H1 (cell line): ENCODE data around the gene DAZAP1. TPM values are rescaled to one million over a fixed set of nuclear protein-coding genes. Genes with fewer than 3 reads are reported as not detected.

Experiments used
- CTCF ChIA-PET: fragments of 300-600 bp; sonication (Branson Sonifier 250); formaldehyde crosslinking; loops from one replicate; lab custom pipeline; 2021; ENCODE audit not compliant: partially characterized antibody; lab: Charles Lee
- POLR2A ChIA-PET: fragments of 300-600 bp; sonication (Branson Sonifier 250); formaldehyde crosslinking; loops from one replicate; lab custom pipeline; 2021; ENCODE audit warnings: inconsistent platforms; ENCODE audit not compliant: partially characterized antibody; lab: Charles Lee
- DNase-seq, 2 experiments: peaks; one replicate each; pipeline versions ENCODE4 v3.0.0 to v3.0.0-alpha.2; 2010 to 2022; ENCODE audit warnings: low spot score in 2 of 2, low read depth in 1 of 2, mixed read lengths in 1 of 2
- FAIRE-seq: peaks from 2 replicates; lab custom pipeline; 2011; peaks lifted over from hg19 to GRCh38; lab: Jason Lieb, UNC
- H2AFZ ChIP-seq: 2 replicates; pipeline ENCODE4 v1.8.1; 2012; ENCODE audit warnings: low read length, inconsistent platforms
- H2AK5ac ChIP-seq: 2 replicates; pipeline ENCODE4 v1.6.1; 2013; ENCODE audit warnings: low read depth, low read length
- H2BK120ac ChIP-seq: replicated peaks from 2 replicates; pipeline ENCODE3; 2013; ENCODE audit warnings: low read depth, low read length, inconsistent platforms
- H2BK12ac ChIP-seq: 2 replicates; pipeline ENCODE4 v1.6.1; 2013; ENCODE audit warnings: low read depth, low read length
- H2BK15ac ChIP-seq: 2 replicates; pipeline ENCODE4 v1.6.1; 2013; ENCODE audit warnings: low read length
- H2BK20ac ChIP-seq: 2 replicates; pipeline ENCODE4 v1.6.1; 2013; ENCODE audit warnings: low read length
- H2BK5ac ChIP-seq: 2 replicates; pipeline ENCODE4 v1.6.1; 2013; ENCODE audit warnings: low read depth, low read length
- H3K14ac ChIP-seq: 2 replicates; pipeline ENCODE4 v1.6.1; 2013; ENCODE audit warnings: inconsistent platforms; ENCODE audit not compliant: insufficient read length
- H3K18ac ChIP-seq: 2 replicates; pipeline ENCODE4 v1.6.1; 2013; ENCODE audit warnings: low read length; ENCODE audit errors: extremely low read depth
- H3K23ac ChIP-seq: 2 replicates; pipeline ENCODE4 v1.6.1; 2013; ENCODE audit warnings: inconsistent platforms; ENCODE audit not compliant: insufficient read length
- H3K23me2 ChIP-seq: 2 replicates; pipeline ENCODE4 v1.6.1; 2013; ENCODE audit warnings: low read depth, low read length
- H3K27ac ChIP-seq: 2 replicates; pipeline ENCODE4 v1.6.1; 2011; ENCODE audit warnings: low read depth, low read length, inconsistent platforms
- H3K27me3 ChIP-seq, 4 experiments: replicated peaks in 1 of 4; 1 replicate in 1 of 4; 2 replicates in 3 of 4; pipeline versions ENCODE4 v1.6.1 to v1.8.1; 2011 to 2013; ENCODE audit warnings: low read length in 3 of 4, mild to moderate bottlenecking in 3 of 4, inconsistent platforms in 2 of 4, mixed read lengths in 2 of 4, moderate library complexity in 1 of 4; ENCODE audit not compliant: control insufficient read depth in 3 of 4, insufficient read depth in 3 of 4; ENCODE audit errors: extremely low read depth in 1 of 4
- H3K36me3 ChIP-seq, 4 experiments: 2 replicates each; pipeline versions ENCODE4 v1.6.1 to v1.8.1; 2011 to 2013; ENCODE audit warnings: mild to moderate bottlenecking in 4 of 4, low read length in 3 of 4, moderate library complexity in 2 of 4, control low read depth in 1 of 4, inconsistent platforms in 1 of 4; ENCODE audit not compliant: insufficient read depth in 4 of 4, control insufficient read depth in 2 of 4
- H3K4ac ChIP-seq: replicated peaks from 2 replicates; pipeline ENCODE3; 2013; ENCODE audit warnings: low read length, low read depth, mixed read lengths, inconsistent platforms; ENCODE audit not compliant: insufficient read length
- H3K4me1 ChIP-seq, 4 experiments: replicated peaks in 1 of 4; 1 replicate in 1 of 4; 2 replicates in 3 of 4; pipeline versions ENCODE4 v1.6.1 to v1.8.1; 2011 to 2013; ENCODE audit warnings: low read length in 3 of 4, inconsistent platforms in 2 of 4, mixed read lengths in 1 of 4; ENCODE audit not compliant: insufficient read depth in 4 of 4, control insufficient read depth in 3 of 4
- H3K4me2 ChIP-seq, 2 experiments: 2 replicates each; pipeline versions ENCODE4 v1.6.1 to v1.8.1; 2011 to 2013; ENCODE audit warnings: low read depth in 2 of 2, low read length in 2 of 2, control low read depth in 1 of 2, inconsistent platforms in 1 of 2, mild to moderate bottlenecking in 1 of 2; ENCODE audit not compliant: insufficient read depth in 1 of 2
- H3K4me3 ChIP-seq, 4 experiments: fragments of 200-600, 300-600 bp in 1 of 4; sonication (generic), shearing (Covaris generic), sonication (Bioruptor Twin) in 1 of 4; 2 replicates each; pipeline versions ENCODE4 v1.5.1 to v1.8.1; 2011 to 2016; ENCODE audit warnings: low read length in 4 of 4, low read depth in 3 of 4, control low read depth in 2 of 4, inconsistent platforms in 2 of 4, mild to moderate bottlenecking in 2 of 4, mixed read lengths in 1 of 4, moderate library complexity in 1 of 4; ENCODE audit not compliant: insufficient read depth in 2 of 4; ENCODE audit errors: extremely low read depth in 1 of 4
- H3K56ac ChIP-seq: replicated peaks from 2 replicates; pipeline ENCODE3; 2013; ENCODE audit warnings: low read depth, mild to moderate bottlenecking, mixed read lengths, low read length, inconsistent platforms; ENCODE audit not compliant: insufficient read length
- H3K79me1 ChIP-seq: 2 replicates; pipeline ENCODE4 v1.6.1; 2013; ENCODE audit warnings: low read depth, low read length, control low read depth
- H3K79me2 ChIP-seq, 2 experiments: 2 replicates each; pipeline versions ENCODE4 v1.6.1 to v1.8.1; 2012 to 2013; ENCODE audit warnings: low read length in 2 of 2, mild to moderate bottlenecking in 2 of 2, inconsistent platforms in 1 of 2; ENCODE audit not compliant: insufficient read depth in 2 of 2, control insufficient read depth in 1 of 2
- H3K9ac ChIP-seq, 4 experiments: replicated peaks in 1 of 4; 1 replicate in 1 of 4; 2 replicates in 3 of 4; pipeline versions ENCODE4 v1.6.1 to v1.8.1; 2011 to 2013; ENCODE audit warnings: low read depth in 3 of 4, low read length in 3 of 4, control low read depth in 2 of 4, mild to moderate bottlenecking in 2 of 4, moderate library complexity in 2 of 4, inconsistent platforms in 1 of 4; ENCODE audit errors: extremely low read depth in 1 of 4
- H3K9me3 ChIP-seq, 2 experiments: 2 replicates each; pipeline versions ENCODE4 v1.6.1 to v1.8.1; 2012 to 2013; ENCODE audit warnings: mild to moderate bottlenecking in 2 of 2, moderate library complexity in 2 of 2, control low read depth in 1 of 2, inconsistent platforms in 1 of 2, low read depth in 1 of 2, low read length in 1 of 2, mixed read lengths in 1 of 2; ENCODE audit not compliant: insufficient read depth in 2 of 2
- H4K20me1 ChIP-seq, 2 experiments: replicated peaks in 1 of 2; 2 replicates each; pipeline versions ENCODE3 to v1.8.1; 2011 to 2013; ENCODE audit warnings: inconsistent platforms in 2 of 2, low read length in 2 of 2, mild to moderate bottlenecking in 1 of 2; ENCODE audit not compliant: insufficient read depth in 2 of 2, control insufficient read depth in 1 of 2
- H4K5ac ChIP-seq: 2 replicates; pipeline ENCODE4 v1.6.1; 2013; ENCODE audit warnings: low read length, low read depth, mixed read lengths, inconsistent platforms; ENCODE audit not compliant: insufficient read length
- H4K8ac ChIP-seq: 2 replicates; pipeline ENCODE4 v1.8.0; 2013; ENCODE audit warnings: mild to moderate bottlenecking, moderate library complexity, low read length, inconsistent platforms; ENCODE audit not compliant: insufficient read depth; ENCODE audit errors: extremely low read depth
- H4K91ac ChIP-seq: replicated peaks from 2 replicates; pipeline ENCODE3; 2013; ENCODE audit warnings: low read length, mixed read lengths, inconsistent platforms; ENCODE audit not compliant: insufficient read length
- KDM1A ChIP-seq: fragments of 200-600, 300-600 bp; sonication (generic); IDR thresholded peaks from 2 replicates; pipeline ENCODE4 v1.7.1; 2016; ENCODE audit warnings: mild to moderate bottlenecking, low read length, borderline replicate concordance
- RAD21 ChIP-seq, 2 experiments: IDR thresholded peaks in 1 of 2; conservative IDR thresholded peaks in 1 of 2; 2 replicates each; pipeline ENCODE4 v1.6.1; 2011; ENCODE audit warnings: low read depth in 2 of 2, low read length in 2 of 2, improper control_type of control experiment in 1 of 2, inconsistent platforms in 1 of 2, mild to moderate bottlenecking in 1 of 2, moderate library complexity in 1 of 2
- WGBS, 2 experiments: shearing (Covaris generic) in 1 of 2; methylation state at CpG; one replicate each; pipeline versions ENCODE4 v1.1.6 to v1.1.7; 2013 to 2015; ENCODE audit warnings: low lambda C conversion rate in 2 of 2, mixed read lengths in 2 of 2, inconsistent platforms in 1 of 2, low coverage in 1 of 2, missing lambda C conversion rate in 1 of 2; ENCODE audit not compliant: insufficient replicate concordance in 2 of 2, insufficient coverage in 1 of 2, insufficient read length in 1 of 2; ENCODE audit errors: extremely low coverage in 1 of 2, missing lambda C conversion rate in 1 of 2; 5-methylcytosine and 5-hydroxymethylcytosine counted together
- polyA plus RNA-seq, 7 experiments: library from polyadenylated mRNA; depleted of rRNA in 3 of 7; stranded (reverse) in 5 of 7; unstranded in 2 of 7; fragments of >200 nt in 5 of 7; fragments of 200-250 nt in 2 of 7; gene quantifications; 1 replicate in 5 of 7; 2 replicates in 1 of 7; 4 replicates in 1 of 7; pipeline versions ENCODE4 v1.2.1 to v1.2.3, GENCODE V29; 2011 to 2013; ENCODE audit warnings: missing spikeins in 2 of 7, mixed read lengths in 2 of 7
- total RNA-seq: library from RNA; stranded (reverse); fragmentation: NEBNext Ultra II Directional; extraction: Animal tissue kit (Norgen Biotek cat#: 25700); gene quantifications from 2 replicates; pipeline ENCODE4 v1.2.1, GENCODE V29; 2021
- TF ChIP-seq, protein P1 (sequence below), 3 experiments: IDR thresholded peaks; 1 replicate in 2 of 3; 2 replicates in 1 of 3; pipeline versions ENCODE4 v1.5.1 to v1.6.1; 2011; ENCODE audit warnings: low read length in 3 of 3, mild to moderate bottlenecking in 3 of 3, inconsistent platforms in 2 of 3, low read depth in 1 of 3, moderate library complexity in 1 of 3; ENCODE audit not compliant: insufficient read depth in 1 of 3; ENCODE audit errors: control extremely low read depth in 1 of 3

The DAZAP1 gene
- total and polyA plus RNA-seq, 2 of the 8 experiments (the other 6 are each of a cell fraction or from before 2014, with no cell fraction given) = 79.6 to 341 TPM

DNA sequence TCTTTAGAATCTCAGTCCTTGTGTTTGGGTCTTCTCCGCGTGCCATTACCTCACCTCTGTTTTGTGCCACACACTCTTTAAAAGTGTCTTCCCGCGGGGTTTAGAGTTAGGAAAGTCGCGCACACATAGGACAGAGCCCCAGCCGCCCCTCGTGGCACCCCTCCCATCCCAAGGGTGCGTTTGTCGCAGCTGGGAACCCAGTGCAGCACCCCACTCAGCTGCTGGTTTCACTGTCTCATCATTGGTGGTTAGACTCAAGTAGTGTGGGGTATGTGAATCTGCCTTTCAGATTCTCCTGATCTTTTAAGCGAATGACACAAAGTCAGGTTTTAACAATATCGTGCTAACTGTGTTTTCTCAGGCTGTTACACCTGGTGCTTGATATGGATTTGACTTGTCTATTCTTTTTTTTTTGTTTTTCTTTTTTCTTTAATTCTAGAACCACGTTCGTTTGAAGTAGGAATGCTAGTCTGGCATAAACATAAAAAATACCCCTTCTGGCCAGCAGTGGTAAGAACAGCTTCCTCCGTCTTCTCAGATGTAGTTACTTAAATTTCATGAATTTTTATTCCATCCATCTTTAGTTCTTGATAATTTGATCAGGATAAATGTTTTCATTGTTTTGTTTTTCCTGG lies 43.2 kb upstream of the DAZAP1 start:
- H4K5ac ChIP-seq = no peak overlapping the region
- no peak overlapping the region for H2BK20ac ChIP-seq
- no peak overlapping the region for H3K18ac ChIP-seq
- no peak overlapping the region for H4K91ac ChIP-seq
- peaks cover 0 to 6% of the 10 kb centered on the region in 2 experiments; a peak in 1 of 4 replicates for H3K79me2 ChIP-seq
- no peak overlapping the region for H3K4me3 ChIP-seq
- H2BK12ac ChIP-seq = no peak overlapping the region
- peaks cover 0 to 4% (median 2%) of the 10 kb centered on the region in 4 experiments; a peak in 2 of 7 replicates for H3K4me1 ChIP-seq
- 90% methylated on average over 15 of the region's 15 CpGs; no CpG with 5 or more reads in 1 of the 2 experiments for WGBS, 2 experiments
- H3K23ac ChIP-seq = no peak overlapping the region
- no peak overlapping the region for H3K56ac ChIP-seq
- no peak overlapping the region for H3K27ac ChIP-seq
- H4K8ac ChIP-seq = no peak overlapping the region
- ChIA-PET POLR2A (interaction anchor here (0.7 to 1.8 kb wide), 6 partner anchors 8 to 91 kb away, joined by 3 to 5 read pairs (median 4); partner anchors contain the start of gene FAM174C), CTCF (interaction anchor here (0.6 to 1.6 kb wide), 8 partner anchors 9 to 275 kb away, joined by 3 to 7 read pairs (median 4); no protein-coding TSS in a partner anchor)
- H3K14ac ChIP-seq = no peak overlapping the region
- no peak for DNase-seq
- no peak overlapping the region for H2BK120ac ChIP-seq
- H2BK15ac ChIP-seq = no peak overlapping the region
- no peak overlapping the region for H2AK5ac ChIP-seq
- no peak for FAIRE-seq
- H3K9ac ChIP-seq = no peak overlapping the region
- H3K23me2 ChIP-seq = no peaks in the 10 kb centered on the region
- peaks cover 15 to 69% (median 42%) of the 10 kb centered on the region in 4 experiments for H3K36me3 ChIP-seq
- H3K79me1 ChIP-seq = peaks cover 2% of the 10 kb centered on the region; the same call in 1 of the 2 replicates
- H3K4me2 ChIP-seq = no peak overlapping the region
- peaks cover 0 to 20% of the 10 kb centered on the region in 2 experiments for H4K20me1 ChIP-seq
- no peak overlapping the region for H2BK5ac ChIP-seq
- TF ChIP-seq KDM1A (no peak), RAD21 (IDR thresholded peaks at IDR 0.05 in 1 of 2, conservative IDR thresholded peaks at IDR 0.05 in 1 of 2; ENCODE audit: low read depth in 2 of 2, low read length in 2 of 2) (0 out of 4 replicates have a peak, but pooled peaks of 1 of the 2 experiments have one; percentile 5)
- TF ChIP-seq, protein P1, sequence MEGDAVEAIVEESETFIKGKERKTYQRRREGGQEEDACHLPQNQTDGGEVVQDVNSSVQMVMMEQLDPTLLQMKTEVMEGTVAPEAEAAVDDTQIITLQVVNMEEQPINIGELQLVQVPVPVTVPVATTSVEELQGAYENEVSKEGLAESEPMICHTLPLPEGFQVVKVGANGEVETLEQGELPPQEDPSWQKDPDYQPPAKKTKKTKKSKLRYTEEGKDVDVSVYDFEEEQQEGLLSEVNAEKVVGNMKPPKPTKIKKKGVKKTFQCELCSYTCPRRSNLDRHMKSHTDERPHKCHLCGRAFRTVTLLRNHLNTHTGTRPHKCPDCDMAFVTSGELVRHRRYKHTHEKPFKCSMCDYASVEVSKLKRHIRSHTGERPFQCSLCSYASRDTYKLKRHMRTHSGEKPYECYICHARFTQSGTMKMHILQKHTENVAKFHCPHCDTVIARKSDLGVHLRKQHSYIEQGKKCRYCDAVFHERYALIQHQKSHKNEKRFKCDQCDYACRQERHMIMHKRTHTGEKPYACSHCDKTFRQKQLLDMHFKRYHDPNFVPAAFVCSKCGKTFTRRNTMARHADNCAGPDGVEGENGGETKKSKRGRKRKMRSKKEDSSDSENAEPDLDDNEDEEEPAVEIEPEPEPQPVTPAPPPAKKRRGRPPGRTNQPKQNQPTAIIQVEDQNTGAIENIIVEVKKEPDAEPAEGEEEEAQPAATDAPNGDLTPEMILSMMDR (IDR thresholded peaks at IDR 0.05; ENCODE audit: control extremely low read depth in 1 of 3, insufficient read depth in 1 of 3, low read depth in 1 of 3, low read length in 3 of 3) = peak in 1 of 3 experiments; percentile 1; a peak in 1 of 4 replicates
- H3K4ac ChIP-seq = no peak overlapping the region
- no peaks in the 10 kb centered on the region for H3K27me3 ChIP-seq
- no peak overlapping the region for H2AFZ ChIP-seq
- no peaks in the 10 kb centered on the region for H3K9me3 ChIP-seq
